Inferior parietal cortex (tissue), 1 donor: ENCODE data around the gene SEMA3C.

ENCODE experiments used
- DNase-seq: peaks from one replicate; pipeline ENCODE4 v3.0.0-alpha.2; 2016; ENCODE audit errors: extremely low spot score

Gene SEMA3C

GRCh38 chr7:80825499-80825898, 93.4 kb downstream of the SEMA3C start:
- DNase-seq, result no peak

GRCh38 chr7:80824253-80824652, 94.6 kb downstream of the SEMA3C start:
- no peak for DNase-seq

- no peak for DNase-seq
Observed at GRCh38 chr7:80823057-80823456, 95.8 kb downstream of the SEMA3C start.

- no peak for DNase-seq
Observed at GRCh38 chr7:80821771-80822319, 97.0 kb downstream of the SEMA3C start.

GRCh38 chr7:80819503-80819902, 99.3 kb downstream of the SEMA3C start:
- no peak for DNase-seq

GRCh38 chr7:80818181-80818580, 100.7 kb downstream of the SEMA3C start:
- no peak for DNase-seq

GRCh38 chr7:80816806-80817205, 102.0 kb downstream of the SEMA3C start:
- no peak for DNase-seq

- DNase-seq, result no peak
Observed at GRCh38 chr7:80815733-80816132, 103.1 kb downstream of the SEMA3C start.

GRCh38 chr7:80809545-80809944, 109.3 kb downstream of the SEMA3C start:
- DNase-seq, result no peak

- DNase-seq, result no peak
Observed at GRCh38 chr7:80807166-80807900, 111.5 kb downstream of the SEMA3C start.

- no peak for DNase-seq
Observed at GRCh38 chr7:80806663-80807062, 112.2 kb downstream of the SEMA3C start.

GRCh38 chr7:80804589-80804988, 114.3 kb downstream of the SEMA3C start:
- DNase-seq, result no peak

GRCh38 chr7:80802527-80802926, 116.3 kb downstream of the SEMA3C start:
- no peak for DNase-seq

GRCh38 chr7:80794631-80795573, 123.9 kb downstream of the SEMA3C start:
- DNase-seq, result no peak

- no peak for DNase-seq
Observed at GRCh38 chr7:80791509-80791929, 127.3 kb downstream of the SEMA3C start.

GRCh38 chr7:80790877-80791276, 128.0 kb downstream of the SEMA3C start:
- DNase-seq, result no peak

- DNase-seq, result no peak
Observed at GRCh38 chr7:80787721-80788120, 131.1 kb downstream of the SEMA3C start.

GRCh38 chr7:80785961-80786536, 132.8 kb downstream of the SEMA3C start:
- DNase-seq, result no peak

GRCh38 chr7:80785276-80785675, 133.6 kb downstream of the SEMA3C start:
- DNase-seq, result no peak

- no peak for DNase-seq
Observed at GRCh38 chr7:80783678-80784327, 135.0 kb downstream of the SEMA3C start.

GRCh38 chr7:80783186-80783677, 135.6 kb downstream of the SEMA3C start:
- DNase-seq, result no peak
